Measurements from ENCODE around the gene RGS12. TPM values are rescaled to one million over a fixed set of nuclear protein-coding genes. Genes with fewer than 3 reads are reported as not detected.

Gene RGS12
- total RNA-seq, 5 donors from 2014 or later (not counting 1 experiment from before 2014, with no cell fraction given): 6.4 to 15.3 (median 10.5) TPM

DNA sequence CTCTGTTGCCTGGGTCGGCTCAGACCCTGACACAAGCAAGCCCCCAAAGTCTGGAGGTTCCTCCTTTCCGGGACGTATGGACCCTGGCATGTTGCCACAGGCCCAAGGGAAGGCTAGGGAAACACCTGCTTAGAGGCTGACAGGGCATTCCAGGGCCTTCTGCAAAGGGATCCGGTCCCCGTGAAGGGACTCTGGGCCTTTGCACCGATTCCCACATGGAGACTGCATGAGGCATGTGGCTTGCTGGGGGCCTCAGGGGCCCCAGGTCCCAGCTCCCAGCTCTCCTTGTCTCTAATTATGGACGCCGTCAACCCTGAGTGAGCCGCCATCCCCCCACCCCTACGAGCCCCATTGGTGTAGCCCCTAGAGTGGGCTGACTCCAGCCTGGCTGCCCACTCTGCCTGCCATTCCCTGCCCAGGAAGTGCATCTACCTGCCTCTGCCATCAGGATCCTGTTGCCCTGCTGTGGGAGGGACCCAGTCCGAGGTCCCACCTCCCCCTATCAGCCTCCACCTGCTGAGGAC lies 4.2 kb upstream of the RGS12 start:
- no peak for ATAC-seq (replicated peaks in 1 of 4)
- POLR2A ChIA-PET: no interaction called here

DNA sequence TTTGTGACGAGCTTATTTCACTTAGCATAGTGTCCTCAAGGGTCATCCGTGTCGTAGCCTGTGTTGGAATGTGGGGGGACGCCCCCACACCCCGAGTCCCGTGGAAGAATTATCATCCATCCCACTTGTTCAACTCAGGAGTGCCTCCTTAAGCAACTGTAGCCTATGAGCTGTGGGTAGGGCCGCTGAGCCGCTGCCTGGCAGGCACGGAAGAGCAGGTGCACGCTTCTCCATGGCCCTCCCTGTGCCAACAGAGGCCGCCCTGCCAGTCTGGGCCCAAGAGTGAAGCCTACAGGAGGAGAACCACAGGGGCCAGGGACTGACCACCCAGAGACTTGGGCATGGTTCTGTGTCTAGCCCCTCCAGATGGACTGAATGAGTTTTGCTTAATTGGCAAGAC lies 2.3 kb upstream of the RGS12 start:
- DNase-seq (peak in 1 of 35 experiments; percentile 20), ATAC-seq (replicated peaks in 1 of 4) (no peak)
- no peaks in the 10 kb centered on the region for H3K36me3 Mint-ChIP-seq
- H3K9me3 ChIP-seq: no peaks in the 10 kb centered on the region
- H3K4me1 ChIP-seq (ENCODE audit: control insufficient read depth in 1 of 2, extremely low read depth in 1 of 2, insufficient read depth in 2 of 2, low read length in 2 of 2): peaks cover 5 to 33% of the 10 kb centered on the region in 2 experiments
- H3K36me3 ChIP-seq (ENCODE audit: control insufficient read depth in 2 of 2, extremely low read depth in 1 of 2, insufficient read depth in 1 of 2, low read length in 1 of 2): no peaks in the 10 kb centered on the region
- no peak overlapping the region for H3K27ac Mint-ChIP-seq
- H3K9me3 Mint-ChIP-seq: no peaks in the 10 kb centered on the region
- ChIA-PET CTCF (no interaction called here), POLR2A (no interaction called here)
- no peak overlapping the region for H3K27ac ChIP-seq (ENCODE audit: low read length)
- WGBS (ENCODE audit: insufficient coverage): 95% methylated on average over 5 of the region's 11 CpGs
- peaks cover 0 to 54% of the 10 kb centered on the region in 2 experiments for H3K27me3 ChIP-seq (replicated peaks in 1 of 2; ENCODE audit: control insufficient read depth in 2 of 2, extremely low read depth in 1 of 2, insufficient read depth in 2 of 2, low read length in 1 of 2)
- peaks cover 12 to 31% (median 24%) of the 10 kb centered on the region in 3 donors for H3K4me1 Mint-ChIP-seq
- H3K4me3 Mint-ChIP-seq: peak overlapping the region; percentile 17 to 27 (median 21)
- no peak overlapping the region for H3K4me3 ChIP-seq (ENCODE audit: control insufficient read depth in 1 of 2, extremely low read depth in 1 of 2, low read length in 1 of 2)
- H3K27me3 Mint-ChIP-seq: peaks cover 13 to 19% of the 10 kb centered on the region in 2 donors

More for the DNA sequence above, 4.2 kb upstream of the RGS12 start:
- no peaks in the 10 kb centered on the region for H3K9me3 Mint-ChIP-seq
- peak in 1 of 35 experiments; percentile 12 for DNase-seq
- CTCF ChIA-PET: no interaction called here
- 83% methylated on average over 10 of the region's 11 CpGs for WGBS (ENCODE audit: insufficient coverage)
- H3K27me3 Mint-ChIP-seq: peaks cover 18 to 27% of the 10 kb centered on the region in 2 donors
- H3K4me3 ChIP-seq (ENCODE audit: control insufficient read depth in 1 of 2, extremely low read depth in 1 of 2, low read length in 1 of 2): no peak overlapping the region
- no peak overlapping the region for H3K27ac Mint-ChIP-seq
- H3K27ac ChIP-seq (ENCODE audit: low read length): no peak overlapping the region
- H3K36me3 Mint-ChIP-seq: no peaks in the 10 kb centered on the region
- peaks cover 0 to 65% of the 10 kb centered on the region in 2 experiments for H3K27me3 ChIP-seq (replicated peaks in 1 of 2; ENCODE audit: control insufficient read depth in 2 of 2, extremely low read depth in 1 of 2, insufficient read depth in 2 of 2, low read length in 1 of 2)
- no peaks in the 10 kb centered on the region for H3K36me3 ChIP-seq (ENCODE audit: control insufficient read depth in 2 of 2, extremely low read depth in 1 of 2, insufficient read depth in 1 of 2, low read length in 1 of 2)
- peaks cover 10 to 18% (median 15%) of the 10 kb centered on the region in 3 donors for H3K4me1 Mint-ChIP-seq
- H3K4me1 ChIP-seq (ENCODE audit: control insufficient read depth in 1 of 2, extremely low read depth in 1 of 2, insufficient read depth in 2 of 2, low read length in 2 of 2): peaks cover 5 to 26% of the 10 kb centered on the region in 2 experiments
- H3K9me3 ChIP-seq: no peaks in the 10 kb centered on the region
- no peak overlapping the region for H3K4me3 Mint-ChIP-seq

DNA sequence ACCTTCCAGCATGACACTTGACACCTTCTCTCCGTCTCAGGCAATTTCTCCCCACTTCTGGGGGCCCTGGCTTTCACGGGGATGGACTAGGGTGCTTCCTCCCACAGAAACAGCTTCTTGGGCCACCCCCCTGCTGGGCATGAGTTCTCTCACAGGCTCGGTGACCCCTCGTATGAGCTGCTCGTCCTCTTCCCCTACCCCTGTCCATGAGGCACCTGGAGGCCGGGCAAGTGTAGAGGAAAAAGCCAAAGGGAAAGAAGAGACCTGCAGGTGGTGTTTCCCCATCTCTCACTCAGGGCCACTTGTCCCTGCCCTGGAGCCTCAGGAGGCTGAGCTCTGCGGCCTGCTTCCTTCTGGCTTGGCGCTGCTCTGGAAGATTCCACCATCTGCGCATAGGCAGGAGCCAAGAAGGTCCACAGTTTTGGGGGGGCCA lies 1.9 kb upstream of the RGS12 start:
- ChIA-PET POLR2A (no interaction called here), CTCF (no interaction called here)
- Mint-ChIP-seq H3K36me3 (no peaks in the 10 kb centered on the region), H3K4me1 (peaks cover 12 to 31% (median 24%) of the 10 kb centered on the region in 3 donors), H3K4me3 (peak overlapping the region in 2 of 3 donors; percentile 17 to 27), H3K27ac (no peak overlapping the region), H3K27me3 (peaks cover 13 to 19% of the 10 kb centered on the region in 2 donors), H3K9me3 (no peaks in the 10 kb centered on the region)
- no peaks in the 10 kb centered on the region for H3K36me3 ChIP-seq (ENCODE audit: control insufficient read depth in 2 of 2, extremely low read depth in 1 of 2, insufficient read depth in 1 of 2, low read length in 1 of 2)
- H3K4me3 ChIP-seq (ENCODE audit: control insufficient read depth in 1 of 2, extremely low read depth in 1 of 2, low read length in 1 of 2): no peak overlapping the region
- peaks cover 5 to 30% of the 10 kb centered on the region in 2 experiments for H3K4me1 ChIP-seq (ENCODE audit: control insufficient read depth in 1 of 2, extremely low read depth in 1 of 2, insufficient read depth in 2 of 2, low read length in 2 of 2)
- ATAC-seq (replicated peaks in 1 of 4) (no peak), DNase-seq (peak in 1 of 35 experiments; percentile 7)
- peaks cover 0 to 50% of the 10 kb centered on the region in 2 experiments for H3K27me3 ChIP-seq (replicated peaks in 1 of 2; ENCODE audit: control insufficient read depth in 2 of 2, extremely low read depth in 1 of 2, insufficient read depth in 2 of 2, low read length in 1 of 2)
- WGBS (ENCODE audit: insufficient coverage): 100% methylated on average over 5 of the region's 9 CpGs
- H3K9me3 ChIP-seq: no peaks in the 10 kb centered on the region
- no peak overlapping the region for H3K27ac ChIP-seq (ENCODE audit: low read length)

DNA sequence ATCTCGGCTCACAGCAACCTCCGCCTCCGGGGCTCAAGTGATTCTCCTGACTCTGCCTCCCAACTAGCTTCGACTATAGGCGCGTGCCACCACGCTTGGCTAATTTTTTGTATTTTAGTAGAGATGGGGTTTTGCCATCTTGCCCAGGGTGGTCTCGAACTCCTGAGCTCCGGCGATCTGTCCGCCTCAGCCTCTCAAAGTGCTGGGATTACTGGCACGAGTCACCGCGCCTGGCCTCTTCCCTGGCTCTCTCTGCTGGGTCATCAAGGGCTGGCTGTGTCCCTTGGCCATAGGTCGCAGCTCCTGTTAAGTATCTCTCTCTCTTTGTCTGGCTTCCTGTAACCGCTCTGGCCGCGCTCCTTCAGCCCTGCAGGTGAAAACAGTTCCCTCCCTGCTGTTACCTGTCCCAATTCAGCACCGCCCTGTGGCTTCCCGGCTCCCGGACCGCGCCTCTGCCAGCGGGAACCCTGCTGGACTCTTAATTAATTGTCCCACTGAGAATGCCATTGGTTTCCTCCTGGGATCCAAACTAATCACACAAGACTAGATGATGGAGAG lies 1.3 kb upstream of the RGS12 start:
- ChIA-PET POLR2A (no interaction called here), CTCF (no interaction called here)
- ATAC-seq (replicated peaks in 1 of 4): no peak
- Mint-ChIP-seq H3K27me3 (peaks cover 13 to 19% of the 10 kb centered on the region in 2 donors), H3K27ac (peak overlapping the region; percentile 27 to 73), H3K9me3 (no peaks in the 10 kb centered on the region), H3K4me1 (peaks cover 12 to 37% (median 20%) of the 10 kb centered on the region in 3 donors), H3K36me3 (no peaks in the 10 kb centered on the region), H3K4me3 (peak overlapping the region; percentile 85 to 87 (median 87))
- Histone ChIP-seq H3K9me3 (no peaks in the 10 kb centered on the region), H3K27ac (ENCODE audit: low read length) (no peak overlapping the region), H3K4me1 (ENCODE audit: control insufficient read depth in 1 of 2, extremely low read depth in 1 of 2, insufficient read depth in 2 of 2, low read length in 2 of 2) (peaks cover 5 to 24% of the 10 kb centered on the region in 2 experiments), H3K4me3 (ENCODE audit: control insufficient read depth in 1 of 2, extremely low read depth in 1 of 2, low read length in 1 of 2) (peak overlapping the region; percentile 75 to 77), H3K27me3 (replicated peaks in 1 of 2; ENCODE audit: control insufficient read depth in 2 of 2, extremely low read depth in 1 of 2, insufficient read depth in 2 of 2, low read length in 1 of 2) (peaks cover 0 to 44% of the 10 kb centered on the region in 2 experiments), H3K36me3 (ENCODE audit: control insufficient read depth in 2 of 2, extremely low read depth in 1 of 2, insufficient read depth in 1 of 2, low read length in 1 of 2) (no peaks in the 10 kb centered on the region)
- 69% methylated on average over 14 of the region's 24 CpGs for WGBS (ENCODE audit: insufficient coverage)
- DNase-seq: peak in 1 of 35 experiments; percentile 21

DNA sequence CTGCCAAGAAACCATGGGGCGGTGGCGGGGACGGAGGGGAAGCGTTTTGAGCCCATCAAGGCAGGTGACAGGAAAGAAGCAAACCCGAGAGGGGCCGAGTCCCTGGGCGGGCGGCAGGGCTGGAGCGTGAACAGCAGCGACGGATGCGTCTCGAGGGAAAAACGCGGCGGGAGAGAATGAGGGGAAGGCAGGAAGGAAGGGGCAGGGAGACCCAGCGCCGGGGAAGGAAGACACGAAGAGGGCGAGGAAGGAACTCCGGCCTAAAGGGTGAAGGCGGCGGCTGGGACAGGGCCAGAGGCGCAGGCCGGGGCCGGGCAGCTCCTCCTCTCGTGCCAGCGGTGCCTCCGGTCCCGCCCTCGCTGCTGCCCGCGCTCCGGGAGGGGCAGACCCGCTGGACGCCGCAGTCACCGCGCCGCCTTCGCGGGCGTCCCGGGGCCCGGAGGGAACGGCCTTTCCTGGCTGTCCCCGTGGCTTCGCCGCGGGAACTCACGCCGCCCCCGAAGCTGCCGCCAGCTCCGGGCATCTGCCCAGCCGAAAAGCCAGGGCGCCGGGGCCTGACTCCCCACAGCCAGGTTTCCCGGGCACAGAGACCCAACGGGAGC lies 751 bp upstream of the RGS12 start:
- Mint-ChIP-seq H3K36me3 (no peaks in the 10 kb centered on the region), H3K4me3 (peak overlapping the region; percentile 85 to 87 (median 87)), H3K27ac (peak overlapping the region; percentile 27 to 73), H3K27me3 (peaks cover 9 to 15% of the 10 kb centered on the region in 2 donors), H3K4me1 (peaks cover 12 to 37% (median 18%) of the 10 kb centered on the region in 3 donors), H3K9me3 (no peaks in the 10 kb centered on the region)
- Histone ChIP-seq H3K36me3 (ENCODE audit: control insufficient read depth in 2 of 2, extremely low read depth in 1 of 2, insufficient read depth in 1 of 2, low read length in 1 of 2) (no peaks in the 10 kb centered on the region), H3K27ac (ENCODE audit: low read length) (no peak overlapping the region), H3K27me3 (replicated peaks in 1 of 2; ENCODE audit: control insufficient read depth in 2 of 2, extremely low read depth in 1 of 2, insufficient read depth in 2 of 2, low read length in 1 of 2) (peaks cover 0 to 38% of the 10 kb centered on the region in 2 experiments), H3K9me3 (no peaks in the 10 kb centered on the region), H3K4me3 (ENCODE audit: control insufficient read depth in 1 of 2, extremely low read depth in 1 of 2, low read length in 1 of 2) (peak overlapping the region; percentile 75 to 77), H3K4me1 (ENCODE audit: control insufficient read depth in 1 of 2, extremely low read depth in 1 of 2, insufficient read depth in 2 of 2, low read length in 2 of 2) (peaks cover 5 to 24% of the 10 kb centered on the region in 2 experiments)
- POLR2A ChIA-PET: no interaction called here
- DNase-seq (peak in 6 of 35 experiments; percentile 11 to 42 (median 20)), ATAC-seq (replicated peaks in 1 of 4) (peak in 3 of 4 experiments; percentile 12 to 28 (median 27))
- CTCF ChIA-PET: no interaction called here
- under 1% methylated on average over 60 of the region's 60 CpGs for WGBS (ENCODE audit: insufficient coverage)
